Vagina (tissue), 2 donors: ENCODE data around the gene TOR4A. TPM values are rescaled to one million over a fixed set of nuclear protein-coding genes. Genes with fewer than 3 reads are reported as not detected.

ENCODE experiments used
- DNase-seq, 2 donors: peaks; one replicate each; pipeline ENCODE4 v3.0.0-alpha.2; 2017; ENCODE audit errors: extremely low spot score in 2 of 2
- H3K27ac ChIP-seq: fragments of 200-600 bp; sonication (generic); one replicate; pipeline ENCODE4 v1.5.1; 2019
- H3K27me3 ChIP-seq: fragments of 200-600 bp; sonication (generic); one replicate; pipeline ENCODE4 v1.5.1; 2019
- H3K36me3 ChIP-seq, 2 donors: fragments of 200-600 bp; sonication (generic); one replicate each; pipeline ENCODE4 v1.5.1; 2017 to 2019
- H3K4me1 ChIP-seq: fragments of 200-600 bp; sonication (generic); one replicate; pipeline ENCODE4 v1.5.1; 2019
- H3K4me3 ChIP-seq, 2 donors: fragments of 200-600 bp; sonication (generic); 1 replicate in 1 of 2; 2 replicates in 1 of 2; pipeline ENCODE4 v1.5.1; 2016 to 2019
- H3K9me3 ChIP-seq: fragments of 200-600 bp; sonication (generic); one replicate; pipeline ENCODE4 v1.5.1; 2019
- POLR2A ChIP-seq, 2 donors: fragments of 450-650 bp; IDR thresholded peaks; one replicate each; pipeline ENCODE4 v1.6.1; 2017; ENCODE audit warnings: antibody characterized with exemption in 2 of 2, mild to moderate bottlenecking in 2 of 2, moderate library complexity in 2 of 2
- POLR2AphosphoS5 ChIP-seq, 2 donors: sonication (generic); formaldehyde crosslinking; IDR thresholded peaks; one replicate each; pipeline ENCODE4 v1.9.0; 2017; ENCODE audit warnings: antibody characterized with exemption in 2 of 2, mild to moderate bottlenecking in 2 of 2, low read depth in 1 of 2; ENCODE audit not compliant: insufficient read depth in 1 of 2
- intact Hi-C: fragments of 100-400 bp; cut with DNase I; formaldehyde crosslinking; loops from one replicate; pipeline ENCODE4 v1.15.1; 2023
- total RNA-seq: library from RNA; depleted of rRNA; stranded (reverse); fragments of >200 nt; gene quantifications from one replicate; pipeline ENCODE4 v1.2.3, GENCODE V29; 2016
- TF ChIP-seq, protein P1 (sequence below), 3 experiments: fragments of 450-650 bp in 2 of 3; fragments of 200-600 bp in 1 of 3; sonication (generic) in 1 of 3; IDR thresholded peaks; one replicate each; pipeline ENCODE4 v1.5.1; 2017 to 2019; ENCODE audit warnings: antibody characterized with exemption in 3 of 3, mild to moderate bottlenecking in 2 of 3, moderate library complexity in 2 of 3

TOR4A gene
- total RNA-seq, 1 donor from 2014 or later = 13.0 TPM

DNA sequence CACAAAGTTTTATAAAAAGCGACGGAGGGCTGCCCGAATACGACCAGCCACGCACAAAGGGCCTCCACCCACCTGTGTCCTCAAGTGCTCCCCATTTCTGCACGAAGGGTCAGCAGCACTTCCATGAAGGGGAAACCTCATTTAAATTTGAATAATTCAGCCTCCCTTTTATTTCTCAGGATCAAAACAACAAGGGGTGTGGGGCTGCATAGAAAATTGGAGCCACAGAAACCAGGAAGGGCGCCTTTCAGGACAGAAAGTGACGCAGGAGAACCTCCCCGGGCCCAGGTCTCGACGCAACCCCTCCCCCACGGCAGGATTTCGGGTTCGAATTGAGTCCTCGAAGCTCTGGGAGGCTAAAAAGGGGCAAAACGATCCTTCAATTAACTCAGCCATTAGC, 22.4 kb downstream of the TOR4A start:
- Histone ChIP-seq H3K36me3 (no peaks in the 10 kb centered on the region), H3K4me3 (peak overlapping the region in 1 of 2 donors; percentile 53), H3K4me1 (peaks cover 66% of the 10 kb centered on the region), H3K9me3 (no peaks in the 10 kb centered on the region), H3K27me3 (peaks cover 8% of the 10 kb centered on the region), H3K27ac (peak overlapping the region; percentile 62)
- intact Hi-C loops = loop anchor here (5.0 kb wide), 1 partner anchor 107 kb away; no protein-coding TSS in a partner anchor
- TF ChIP-seq POLR2AphosphoS5 (IDR thresholded peaks at IDR 0.05; ENCODE audit: insufficient read depth in 1 of 2, low read depth in 1 of 2) (peak in 1 of 2 donors; percentile 15), POLR2A (IDR thresholded peaks at IDR 0.05) (no peak)
- DNase-seq = no peak

DNA sequence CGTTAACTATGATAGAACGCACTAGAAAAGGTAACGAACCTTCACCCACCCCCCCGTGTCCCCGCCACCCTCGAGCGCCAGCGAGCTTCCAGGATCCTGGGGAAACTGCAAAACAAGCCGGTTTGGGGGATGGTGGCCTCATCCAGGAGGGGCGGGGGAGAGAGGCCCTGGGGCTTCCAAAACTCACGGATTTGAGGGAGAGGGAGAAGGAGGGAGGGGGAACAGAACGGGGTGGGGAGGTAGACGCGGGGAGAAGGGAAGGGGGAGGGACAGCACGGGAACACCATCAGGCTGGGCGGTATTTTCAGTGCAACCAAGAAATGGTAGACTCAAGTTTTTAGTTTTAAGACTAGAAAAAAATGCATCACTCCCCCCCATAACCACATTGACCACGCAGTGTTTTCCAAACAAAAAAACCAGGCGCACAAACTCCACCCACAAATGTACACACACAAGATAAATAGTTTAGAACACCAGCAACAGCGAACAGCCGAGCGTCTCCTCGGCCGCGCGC, 23.1 kb downstream of the TOR4A start:
- Histone ChIP-seq H3K27me3 (peaks cover 8% of the 10 kb centered on the region), H3K36me3 (no peaks in the 10 kb centered on the region), H3K4me1 (peaks cover 70% of the 10 kb centered on the region), H3K9me3 (no peaks in the 10 kb centered on the region), H3K4me3 (peak overlapping the region; percentile 34 to 53), H3K27ac (peak overlapping the region; percentile 62)
- TF ChIP-seq POLR2AphosphoS5 (IDR thresholded peaks at IDR 0.05; ENCODE audit: insufficient read depth in 1 of 2, low read depth in 1 of 2) (no peak), POLR2A (IDR thresholded peaks at IDR 0.05) (no peak)
- TF ChIP-seq, protein P1, sequence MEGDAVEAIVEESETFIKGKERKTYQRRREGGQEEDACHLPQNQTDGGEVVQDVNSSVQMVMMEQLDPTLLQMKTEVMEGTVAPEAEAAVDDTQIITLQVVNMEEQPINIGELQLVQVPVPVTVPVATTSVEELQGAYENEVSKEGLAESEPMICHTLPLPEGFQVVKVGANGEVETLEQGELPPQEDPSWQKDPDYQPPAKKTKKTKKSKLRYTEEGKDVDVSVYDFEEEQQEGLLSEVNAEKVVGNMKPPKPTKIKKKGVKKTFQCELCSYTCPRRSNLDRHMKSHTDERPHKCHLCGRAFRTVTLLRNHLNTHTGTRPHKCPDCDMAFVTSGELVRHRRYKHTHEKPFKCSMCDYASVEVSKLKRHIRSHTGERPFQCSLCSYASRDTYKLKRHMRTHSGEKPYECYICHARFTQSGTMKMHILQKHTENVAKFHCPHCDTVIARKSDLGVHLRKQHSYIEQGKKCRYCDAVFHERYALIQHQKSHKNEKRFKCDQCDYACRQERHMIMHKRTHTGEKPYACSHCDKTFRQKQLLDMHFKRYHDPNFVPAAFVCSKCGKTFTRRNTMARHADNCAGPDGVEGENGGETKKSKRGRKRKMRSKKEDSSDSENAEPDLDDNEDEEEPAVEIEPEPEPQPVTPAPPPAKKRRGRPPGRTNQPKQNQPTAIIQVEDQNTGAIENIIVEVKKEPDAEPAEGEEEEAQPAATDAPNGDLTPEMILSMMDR (IDR thresholded peaks at IDR 0.05) = no peak
- intact Hi-C loops = no loop called here
- no peak for DNase-seq

- H3K4me1 ChIP-seq = peaks cover 77% of the 10 kb centered on the region
- intact Hi-C loops = no loop called here
- peaks cover 8% of the 10 kb centered on the region for H3K27me3 ChIP-seq
- H3K4me3 ChIP-seq = peak overlapping the region; percentile 34 to 53
- H3K9me3 ChIP-seq = no peaks in the 10 kb centered on the region
- H3K27ac ChIP-seq = peak overlapping the region; percentile 62
- no peak for DNase-seq
- no peaks in the 10 kb centered on the region for H3K36me3 ChIP-seq
- TF ChIP-seq, protein P1 (IDR thresholded peaks at IDR 0.05) = no peak
- TF ChIP-seq POLR2A (IDR thresholded peaks at IDR 0.05) = peak in 1 of 2 donors; percentile 6
Observed at GRCh38 chr9:137301081-137301947, 23.8 kb downstream of the TOR4A start.

DNA sequence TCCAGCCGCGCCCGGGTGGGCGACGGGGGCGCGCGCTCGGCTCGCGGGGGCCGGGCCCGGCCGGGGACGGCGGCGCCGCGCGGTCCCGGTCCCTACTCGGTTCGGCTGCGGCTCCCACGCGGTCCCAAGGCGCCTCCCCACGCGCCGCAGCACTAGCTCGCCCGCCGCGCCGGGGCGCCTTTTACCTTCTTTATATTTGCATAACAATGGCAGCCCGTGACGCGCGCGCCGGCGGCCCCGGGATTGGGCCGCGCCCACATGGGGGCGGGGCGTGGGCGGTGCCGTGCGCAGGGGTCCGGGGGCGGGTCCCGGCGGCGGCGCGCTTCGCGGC, 24.6 kb downstream of the TOR4A start, which contains the start of gene NRARP:
Gene NRARP (minus strand): TSS at position 154 of the 331 bp plus-strand sequence. CDS start 343 bp downstream, outside the sequence.
- intact Hi-C loops = no loop called here
- peak in 1 of 2 donors; percentile 46 for TF ChIP-seq POLR2AphosphoS5 (IDR thresholded peaks at IDR 0.05; ENCODE audit: insufficient read depth in 1 of 2, low read depth in 1 of 2)
- TF ChIP-seq, protein P1 (IDR thresholded peaks at IDR 0.05) = no peak
- peak in 1 of 2 donors; percentile 52 for TF ChIP-seq POLR2A (IDR thresholded peaks at IDR 0.05)
- no peak for DNase-seq
- Histone ChIP-seq H3K4me3 (peak within 1 kb of the TSS; percentile 52 to 53), H3K4me1 (peaks cover 82% of the 10 kb centered on the region), H3K27me3 (peaks cover 8% of the 10 kb centered on the region), H3K36me3 (no peaks in the 10 kb centered on the region), H3K27ac (peak within 1 kb of the TSS; percentile 79), H3K9me3 (no peaks in the 10 kb centered on the region)

GRCh38 chr9:137302449-137303150, 25.1 kb downstream of the TOR4A start:
- Histone ChIP-seq H3K27ac (peak overlapping the region; percentile 79), H3K9me3 (no peaks in the 10 kb centered on the region), H3K4me3 (peak overlapping the region; percentile 47 to 52), H3K4me1 (peaks cover 82% of the 10 kb centered on the region), H3K36me3 (no peaks in the 10 kb centered on the region), H3K27me3 (peaks cover 8% of the 10 kb centered on the region)
- DNase-seq = no peak
- intact Hi-C loops = no loop called here
- TF ChIP-seq, protein P1 (IDR thresholded peaks at IDR 0.05) = no peak
- TF ChIP-seq POLR2A (IDR thresholded peaks at IDR 0.05) (no peak), POLR2AphosphoS5 (IDR thresholded peaks at IDR 0.05; ENCODE audit: insufficient read depth in 1 of 2, low read depth in 1 of 2) (no peak)
